ENCODE measurements around the gene AKAP8. TPM values are rescaled to one million over a fixed set of nuclear protein-coding genes. Genes with fewer than 3 reads are reported as not detected.
A peak's percentile ranks its signal among the peaks of the same experiment; 100 is the strongest.

The AKAP8 gene
- total RNA-seq, 1 experiment from 2014 or later = 59.5 TPM

- H3K36me3 Mint-ChIP-seq (ENCODE audit: insufficient read depth in 1 of 3, low read depth in 3 of 3) = peaks cover 23 to 64% (median 47%) of the 10 kb centered on the region in 3 experiments; a peak in 6 of 7 replicates
- H4K20me1 ChIP-seq (ENCODE audit: control insufficient read depth, insufficient read depth, insufficient read length) = peaks cover 2% of the 10 kb centered on the region
Observed at GRCh38 chr19:15404780-15405211, 25.2 kb upstream of the AKAP8 start.

More at GRCh38 chr19:15404780-15405211, 25.2 kb upstream of the AKAP8 start:
- no peak overlapping the region for H3K56ac ChIP-seq (ENCODE audit: insufficient read length, low read depth, low read length)
- H3K79me2 ChIP-seq (ENCODE audit: insufficient read depth, low read length) = peaks cover 46% of the 10 kb centered on the region
- no peaks in the 10 kb centered on the region for H3K27me3 ChIP-seq (ENCODE audit: insufficient read depth, low read length)
- no peak overlapping the region for H3K23ac ChIP-seq (ENCODE audit: insufficient read length, low read depth, low read length)
- H3K14ac ChIP-seq (ENCODE audit: insufficient read depth, low read length) = no peak overlapping the region; the same call in 1 of the 2 replicates
- peaks cover 0 to 3% of the 10 kb centered on the region in 2 experiments; a peak in 2 of 4 replicates for H3K4me1 Mint-ChIP-seq
- DNase-seq = no peak
- no peak overlapping the region for H2BK120ac ChIP-seq (ENCODE audit: low read depth, low read length, poor library complexity, severe bottlenecking)
- peak overlapping the region in 2 of 3 experiments; percentile 50 to 86; a peak in 3 of 7 replicates for H3K27ac Mint-ChIP-seq
- no peak overlapping the region for H4K8ac ChIP-seq (replicated peaks; ENCODE audit: insufficient read length, low read depth, low read length)
- H2AK5ac ChIP-seq (ENCODE audit: insufficient read length, low read length) = no peak overlapping the region
- H3T11ph ChIP-seq (ENCODE audit: low read length) = no peak overlapping the region
- H4K91ac ChIP-seq (ENCODE audit: insufficient read length, low read depth, low read length) = no peak overlapping the region
- H2BK15ac ChIP-seq (ENCODE audit: low read depth, low read length) = no peak overlapping the region
- WGBS (ENCODE audit: extremely low coverage, insufficient read length, low lambda C conversion rate) = no CpG with 5 or more reads among the region's 3 CpGs
- no peaks in the 10 kb centered on the region for H3K4me1 ChIP-seq (ENCODE audit: insufficient read depth, low read length)
- no peak overlapping the region for H3K4me2 ChIP-seq (ENCODE audit: insufficient read depth, insufficient read length, low read length)
- H3K27me3 Mint-ChIP-seq (ENCODE audit: low read depth) = no peaks in the 10 kb centered on the region
- H3K4ac ChIP-seq (ENCODE audit: low read depth, low read length) = no peak overlapping the region
- no peak overlapping the region for H3K4me3 Mint-ChIP-seq
- no peak overlapping the region for H3K27ac ChIP-seq (ENCODE audit: insufficient read length, low read depth, low read length)
- no peak overlapping the region for H3K9ac ChIP-seq (ENCODE audit: extremely low read depth, insufficient read length, low read length)
- no peak overlapping the region for H2AFZ ChIP-seq (ENCODE audit: low read length)
- TF ChIP-seq CTCF (conservative IDR thresholded peaks at IDR 0.05) = no peak
- H3K23me2 ChIP-seq (ENCODE audit: insufficient read length, low read depth, low read length, poor library complexity, severe bottlenecking) = no peaks in the 10 kb centered on the region
- no peaks in the 10 kb centered on the region; a peak in 1 of 5 replicates for H3K9me3 Mint-ChIP-seq
- H3K9me3 ChIP-seq (ENCODE audit: control insufficient read depth, low read depth, low read length) = no peaks in the 10 kb centered on the region
- no peak overlapping the region for H2BK5ac ChIP-seq (ENCODE audit: insufficient read length, low read length)
- H2BK20ac ChIP-seq (ENCODE audit: low read depth, low read length, poor library complexity, severe bottlenecking) = no peak overlapping the region
- no peak overlapping the region for H2BK12ac ChIP-seq (ENCODE audit: insufficient read length, low read depth, low read length)
- H3K79me1 ChIP-seq (ENCODE audit: insufficient read depth, low read depth, low read length, poor library complexity, severe bottlenecking) = peaks cover 7% of the 10 kb centered on the region
- no peak overlapping the region for H3K18ac ChIP-seq (ENCODE audit: insufficient read length, low read depth, low read length)
- no peak overlapping the region for H4K5ac ChIP-seq (ENCODE audit: insufficient read length, low read depth, low read length)
